Mesodermal cell (in vitro differentiated cells): ENCODE data around the gene TBL2.
A peak's percentile ranks its signal among the peaks of the same experiment; 100 is the strongest.
"Not testable (repeated sequence)": the region's sequence is repeated elsewhere in the genome, so short reads cannot be mapped to it uniquely, and the experiment has no call there.

Source experiments
- H3K27ac ChIP-seq: 2 replicates; pipeline ENCODE4 v1.7.0; 2013; ENCODE audit warnings: mild to moderate bottlenecking, low read depth, low read length, moderate library complexity; ENCODE audit not compliant: severe bottlenecking
- H3K36me3 ChIP-seq: 2 replicates; pipeline ENCODE4 v1.7.1; 2013; ENCODE audit warnings: mild to moderate bottlenecking, low read length, moderate library complexity; ENCODE audit not compliant: control insufficient read depth, insufficient read depth
- H3K4me1 ChIP-seq: one replicate; pipeline ENCODE4 v1.7.1; 2013; ENCODE audit warnings: mild to moderate bottlenecking, low read length; ENCODE audit not compliant: insufficient read depth, control insufficient read depth, poor library complexity, severe bottlenecking
- H3K4me3 ChIP-seq: 2 replicates; pipeline ENCODE4 v1.7.0; 2013; ENCODE audit warnings: low read length, control low read depth, mild to moderate bottlenecking; ENCODE audit not compliant: insufficient read depth, poor library complexity, severe bottlenecking; ENCODE audit errors: extremely low read depth
- H3K9me3 ChIP-seq: 2 replicates; pipeline ENCODE4 v1.7.1; 2013; ENCODE audit warnings: mild to moderate bottlenecking, low read length, moderate library complexity; ENCODE audit not compliant: control insufficient read depth
- WGBS, 2 experiments: methylation state at CpG; one replicate each; pipeline ENCODE4 v1.1.5; 2013; ENCODE audit warnings: missing lambda C conversion rate in 2 of 2; ENCODE audit not compliant: insufficient coverage in 2 of 2; 5-methylcytosine and 5-hydroxymethylcytosine counted together

TBL2 gene

GRCh38 chr7:73567846-73568685 is 10.3 kb downstream of the TBL2 start:
- Histone ChIP-seq H3K27ac (no peak overlapping the region), H3K4me1 (peaks cover 4% of the 10 kb centered on the region), H3K4me3 (no peak overlapping the region), H3K9me3 (no peaks in the 10 kb centered on the region), H3K36me3 (peaks cover 43% of the 10 kb centered on the region)
- WGBS, 2 experiments, result 93 to 97% methylated on average over 4 to 8 of the region's 12 CpGs

DNA sequence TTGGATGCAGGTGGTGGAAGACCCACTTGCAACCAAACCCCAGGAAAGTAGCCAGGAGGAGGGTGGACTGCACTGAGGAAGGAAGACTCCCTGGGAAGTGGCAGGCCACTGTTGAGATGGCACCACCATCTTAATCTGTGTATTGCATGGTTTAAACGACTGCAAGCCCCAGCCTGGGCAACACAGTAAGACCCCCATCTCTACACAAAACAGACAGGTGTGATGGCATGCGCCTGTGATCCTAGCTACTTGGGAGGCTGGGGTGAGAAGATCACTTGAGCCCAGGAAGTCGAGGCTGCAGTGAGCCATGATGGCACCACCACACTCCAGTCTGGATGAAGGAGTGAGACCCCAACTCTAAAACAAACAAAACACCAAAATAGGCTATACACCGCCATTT is 11.2 kb downstream of the TBL2 start:
- Histone ChIP-seq H3K4me3 (no peak overlapping the region), H3K36me3 (peaks cover 34% of the 10 kb centered on the region), H3K27ac (no peak overlapping the region), H3K4me1 (peaks cover 4% of the 10 kb centered on the region), H3K9me3 (peaks cover 5% of the 10 kb centered on the region)
- 57% methylated on average over 1 of the region's 4 CpGs; no CpG with 5 or more reads in 1 of the 2 experiments for WGBS, 2 experiments

DNA sequence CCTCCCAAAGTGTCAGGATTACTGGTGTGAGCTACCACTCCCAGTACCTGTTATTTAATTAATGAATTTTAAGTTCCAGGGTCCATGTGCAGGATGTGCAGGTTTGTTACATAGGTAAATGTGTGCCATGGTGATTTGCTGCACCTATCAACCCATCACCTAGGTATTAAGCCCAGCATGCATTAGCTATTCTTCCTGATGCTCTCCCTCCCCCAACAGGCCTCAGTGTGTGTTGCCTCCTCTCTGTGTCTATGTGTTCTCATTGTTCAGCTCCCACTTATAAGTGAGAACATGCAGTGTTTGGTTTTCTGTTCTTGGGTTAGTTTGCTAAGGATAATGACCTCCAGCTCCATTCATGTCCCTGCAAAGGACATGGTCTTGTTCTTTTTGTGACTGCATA is 11.9 kb downstream of the TBL2 start:
- not testable (repeated sequence) for H3K4me3 ChIP-seq, H3K9me3 ChIP-seq

DNA sequence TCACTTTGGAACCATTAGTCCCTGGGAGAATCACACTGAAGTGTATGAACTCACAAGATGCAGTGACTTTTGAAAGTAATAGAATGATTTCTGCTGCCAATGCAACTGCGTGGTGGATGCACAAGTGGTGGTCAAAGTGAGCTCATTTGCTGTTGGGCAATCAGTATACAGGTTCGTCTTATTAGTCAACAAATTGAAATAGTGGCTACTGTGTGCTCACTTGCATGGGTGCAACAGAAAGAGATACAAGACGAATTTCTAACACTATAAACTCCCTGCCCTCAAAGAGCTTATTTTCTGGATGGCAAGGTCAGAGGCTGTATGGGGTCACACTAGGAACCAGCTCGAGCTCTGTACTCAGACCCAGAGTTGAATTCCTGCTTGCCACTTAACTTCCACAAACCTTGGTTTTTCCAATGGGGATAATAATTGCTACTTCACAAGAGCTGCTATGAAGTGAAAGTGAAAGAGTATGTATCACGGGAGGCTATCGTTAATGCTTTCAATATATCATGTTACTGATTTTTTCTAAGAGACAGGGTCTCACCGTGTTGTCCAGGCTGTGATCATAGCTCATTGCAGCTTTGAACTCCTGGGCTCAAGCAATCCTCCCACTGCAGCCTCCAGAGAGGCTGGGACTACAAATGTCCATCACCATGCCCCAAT is 12.6 kb downstream of the TBL2 start:
- Histone ChIP-seq H3K4me1 (peaks cover 4% of the 10 kb centered on the region), H3K4me3 (no peak overlapping the region), H3K9me3 (peaks cover 5% of the 10 kb centered on the region), H3K36me3 (peaks cover 21% of the 10 kb centered on the region), H3K27ac (no peak overlapping the region)
- 86 to 90% methylated on average over 3 to 6 of the region's 7 CpGs for WGBS, 2 experiments

More for the DNA sequence above, 11.9 kb downstream of the TBL2 start:
- not testable (repeated sequence) for H3K27ac ChIP-seq, H3K4me1 ChIP-seq
- H3K36me3 ChIP-seq, result peaks cover 27% of the 10 kb centered on the region

GRCh38 chr7:73560109-73560835 is 18.1 kb downstream of the TBL2 start:
- Histone ChIP-seq H3K9me3 (peaks cover 5% of the 10 kb centered on the region), H3K4me1 (peaks cover 11% of the 10 kb centered on the region), H3K27ac (no peak overlapping the region), H3K4me3 (no peak overlapping the region), H3K36me3 (no peaks in the 10 kb centered on the region)
- 79 to 82% methylated on average over 8 to 11 of the region's 11 CpGs for WGBS, 2 experiments

- Histone ChIP-seq H3K36me3 (peaks cover 10% of the 10 kb centered on the region), H3K27ac (peak within 1 kb of the TSS; percentile 99)
- 4 to 6% methylated on average over 72 to 76 of the region's 83 CpGs for WGBS, 2 experiments
These were observed 20.8 kb downstream of the TBL2 start, which contains the start of gene BCL7B for GRCh38 chr7:73557397-73558257. Gene BCL7B, minus strand, starts transcription at chr7:73557690. Its CDS starts 112 bp downstream, at chr7:73557578.

GRCh38 chr7:73557108-73557396 is 21.3 kb downstream of the TBL2 start:
- peak overlapping the region; percentile 99 for H3K27ac ChIP-seq
- 0% methylated on average over 10 to 21 of the region's 36 CpGs for WGBS, 2 experiments
- H3K9me3 ChIP-seq, result no peaks in the 10 kb centered on the region
- peaks cover 7% of the 10 kb centered on the region for H3K4me1 ChIP-seq
- peak overlapping the region; percentile 67 for H3K4me3 ChIP-seq
- H3K36me3 ChIP-seq, result peaks cover 15% of the 10 kb centered on the region

More at GRCh38 chr7:73557397-73558257, 20.8 kb downstream of the TBL2 start, which contains the start of gene BCL7B:
- Histone ChIP-seq H3K4me1 (peaks cover 7% of the 10 kb centered on the region), H3K4me3 (peak within 1 kb of the TSS; percentile 67), H3K9me3 (peaks cover 4% of the 10 kb centered on the region)

DNA sequence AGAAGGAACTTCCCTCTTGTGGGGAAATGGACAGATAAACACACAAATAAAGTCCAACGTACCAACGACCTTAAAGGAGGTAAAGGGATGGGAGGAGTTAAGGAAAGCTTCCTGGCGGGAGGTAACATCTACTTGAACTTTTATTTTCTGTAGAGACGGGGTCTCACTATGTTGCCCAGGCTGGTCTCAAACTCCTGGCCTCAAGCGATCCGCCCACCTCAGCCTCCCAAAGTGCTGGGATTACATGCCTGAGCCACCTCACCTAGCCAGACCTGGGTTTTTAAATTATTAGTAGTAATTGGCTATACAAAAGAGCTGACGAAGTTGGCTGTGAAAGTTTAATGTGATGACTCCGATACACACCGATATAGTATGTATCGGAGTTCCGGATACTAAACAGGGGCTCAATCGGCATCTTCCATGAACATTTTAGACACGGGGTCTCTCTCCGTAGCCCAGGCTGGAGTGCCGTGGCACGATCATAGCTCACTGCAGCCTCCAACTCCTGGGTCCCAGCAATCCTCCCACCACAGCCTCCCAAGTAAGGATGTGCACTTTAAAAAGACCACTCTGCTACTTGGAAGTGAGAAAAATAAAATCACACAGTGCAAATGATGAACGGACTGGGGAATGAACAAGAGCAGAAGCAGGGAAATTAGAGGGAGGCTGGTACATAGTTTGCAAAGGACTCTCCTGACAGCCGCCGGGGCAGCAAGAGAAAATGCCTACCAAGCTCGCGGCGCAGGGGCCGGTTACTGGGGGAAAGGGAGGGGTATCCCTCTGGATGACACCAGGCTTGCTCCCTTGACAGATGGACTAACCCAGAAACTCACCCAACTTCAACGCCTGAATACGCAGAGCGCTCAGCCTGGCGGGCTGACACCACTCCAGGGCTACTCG is 21.9 kb downstream of the TBL2 start:
- Histone ChIP-seq H3K36me3 (peaks cover 21% of the 10 kb centered on the region), H3K4me3 (peak overlapping the region; percentile 67), H3K9me3 (no peaks in the 10 kb centered on the region), H3K4me1 (peaks cover 7% of the 10 kb centered on the region), H3K27ac (peak overlapping the region; percentile 99)
- WGBS, 2 experiments, result 40 to 45% methylated on average over 18 to 19 of the region's 28 CpGs

- Histone ChIP-seq H3K9me3 (no peaks in the 10 kb centered on the region), H3K27ac (no peak overlapping the region), H3K4me3 (no peak overlapping the region), H3K4me1 (peaks cover 7% of the 10 kb centered on the region), H3K36me3 (peaks cover 29% of the 10 kb centered on the region)
- WGBS, 2 experiments, result 92 to 97% methylated on average over 4 to 5 of the region's 6 CpGs
These were observed 22.9 kb downstream of the TBL2 start for GRCh38 chr7:73555411-73555982.
